Effector CD8-positive, alpha-beta T cell (primary cell): ENCODE measurements around the gene GTF2F2.

Source experiments
- DNase-seq: peaks from one replicate; lab custom pipeline; 2025; lab: John Stamatoyannopoulos, UW

GTF2F2 gene

DNA sequence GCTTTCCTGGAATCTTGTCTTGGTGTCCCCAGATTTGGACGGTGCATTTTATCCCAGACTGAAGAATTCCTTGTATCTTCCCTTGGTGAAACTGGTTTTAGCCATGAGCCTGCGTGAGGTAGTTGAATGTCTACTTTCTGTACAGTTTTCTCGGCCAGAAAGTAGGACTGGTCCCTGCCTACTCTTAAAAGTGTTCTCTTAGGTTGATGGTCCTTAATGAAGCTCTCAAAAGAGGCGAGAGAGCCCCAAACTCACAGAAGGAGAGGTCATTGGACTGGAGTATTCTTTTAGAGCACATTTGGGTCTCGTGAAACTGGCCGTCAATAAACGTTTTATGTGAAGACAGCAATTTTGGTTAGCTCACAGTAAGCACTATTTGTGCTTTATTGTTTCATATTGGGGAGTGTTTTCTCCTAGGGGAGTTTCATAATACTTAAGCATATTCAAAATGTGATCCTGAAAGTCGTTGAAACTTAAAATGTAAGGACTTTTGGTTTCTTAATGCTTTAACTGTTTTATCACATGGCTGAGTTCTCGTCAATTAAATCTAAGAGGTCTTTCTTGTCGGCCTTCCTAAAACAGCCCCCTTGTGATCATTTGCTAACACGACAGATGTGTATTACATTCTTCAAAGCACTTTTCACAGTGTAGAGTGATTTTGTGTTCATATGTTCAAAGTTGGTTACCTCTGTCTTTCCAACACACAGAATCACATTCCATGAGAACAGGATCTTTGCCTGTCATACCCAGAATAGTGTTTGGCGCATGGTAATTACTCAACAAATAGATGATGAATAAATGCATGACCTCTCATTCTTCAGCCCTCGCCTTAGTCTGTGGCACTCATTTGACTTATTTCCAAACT, 889 bp downstream of the GTF2F2 start:
- DNase-seq = no peak

- DNase-seq = no peak
Observed at GRCh38 chr13:45122941-45123340, 2.6 kb downstream of the GTF2F2 start.

DNA sequence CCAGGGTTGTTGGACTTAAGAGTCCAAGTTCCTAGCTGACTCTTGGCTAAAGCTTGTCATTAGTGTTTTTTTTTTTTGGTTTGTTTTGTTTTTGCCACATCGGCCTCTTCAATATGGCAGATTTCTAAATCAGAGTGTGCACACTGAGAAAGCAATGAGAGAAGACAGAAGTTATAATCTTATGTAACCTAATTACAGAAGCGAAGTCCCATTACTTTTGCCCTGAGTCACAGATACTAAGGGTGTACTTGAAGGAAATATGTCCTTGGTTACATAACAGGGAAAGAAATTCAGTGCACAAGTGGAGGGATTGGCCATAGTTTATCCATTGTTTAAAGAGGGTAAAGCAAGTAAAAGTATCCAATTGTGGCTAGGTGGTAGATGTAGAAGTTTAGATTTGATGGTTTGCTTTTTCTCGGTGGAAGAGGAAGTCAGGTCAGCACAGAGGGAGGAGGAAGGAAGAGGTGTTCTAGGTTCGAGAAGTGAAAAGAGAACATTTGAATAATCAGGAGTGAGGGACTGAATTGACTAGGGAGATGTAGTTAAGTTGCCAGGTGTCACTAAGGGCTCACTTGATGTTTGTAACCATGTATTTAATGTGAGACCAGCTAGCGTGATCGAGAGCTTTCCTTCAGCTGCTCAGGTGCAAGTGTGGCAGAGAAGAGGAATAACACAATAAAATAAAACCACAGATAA, 12.2 kb downstream of the GTF2F2 start:
- DNase-seq = no peak

DNA sequence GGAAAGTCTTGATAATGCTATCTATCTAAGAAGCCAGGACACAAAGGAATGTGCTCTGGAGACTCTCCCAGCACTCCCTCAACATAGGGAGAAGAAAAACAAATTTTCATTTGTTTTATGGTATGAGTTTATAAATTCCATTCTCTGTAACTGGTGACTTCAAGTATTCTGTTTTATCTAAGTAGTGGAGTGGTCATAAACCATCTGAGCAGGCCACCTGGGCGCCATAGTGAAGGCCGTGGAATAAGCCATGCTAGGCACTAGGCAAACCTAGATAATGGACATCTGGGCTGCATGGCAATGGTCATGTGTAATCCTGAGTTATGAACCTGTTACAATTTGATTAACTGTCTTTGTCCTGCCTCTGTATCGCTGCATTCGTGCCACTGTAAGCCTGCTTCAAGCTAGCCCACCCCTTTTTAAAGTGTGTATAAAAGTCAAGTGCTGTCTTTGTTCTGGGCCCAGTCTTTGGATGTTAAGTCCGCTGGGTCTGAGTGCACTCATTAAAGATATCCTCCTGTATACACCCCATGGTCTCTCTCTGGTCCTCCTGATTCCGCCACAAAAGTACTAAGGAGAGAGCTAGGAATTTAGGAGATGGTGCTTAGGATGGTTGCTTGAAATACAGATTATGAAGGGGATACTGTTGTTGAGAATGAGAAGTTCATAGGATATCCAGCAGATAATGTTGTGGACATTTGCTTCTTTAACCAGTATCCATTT, 13.2 kb downstream of the GTF2F2 start:
- no peak for DNase-seq

DNA sequence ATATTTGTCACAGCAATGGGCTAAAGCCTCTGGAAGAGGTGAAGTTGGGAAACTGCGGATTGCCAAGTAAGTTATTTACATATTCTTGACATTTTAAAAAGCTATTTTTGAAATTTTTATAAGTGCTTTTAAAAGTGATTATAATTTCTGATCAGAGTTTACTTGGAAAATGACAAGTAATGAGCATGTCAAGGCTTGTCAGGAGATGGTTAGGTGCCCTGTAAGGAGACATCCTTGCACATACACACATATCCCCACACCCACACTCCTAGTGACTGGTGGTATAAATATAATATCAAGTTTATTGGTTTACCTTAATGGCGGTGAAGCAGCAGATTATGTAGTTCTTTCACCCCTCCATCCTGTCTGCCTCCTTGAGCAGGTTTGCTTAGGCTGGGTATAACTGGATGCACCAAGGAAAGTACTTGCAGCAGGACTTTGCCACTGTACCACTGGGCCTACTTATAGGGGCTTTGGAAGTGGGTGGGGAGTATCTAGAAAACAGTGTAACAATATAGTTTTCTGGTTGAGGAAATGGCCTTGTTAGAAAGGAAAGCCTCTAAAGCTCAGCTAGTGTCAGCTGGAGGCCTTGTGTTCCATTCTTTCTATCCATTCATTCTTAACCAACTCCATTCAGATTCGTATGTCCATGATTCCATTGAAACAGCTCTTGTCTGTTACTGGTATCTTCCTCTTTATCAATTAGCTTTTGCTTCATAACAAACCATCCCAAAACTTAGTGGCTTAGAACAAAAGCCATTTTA, 16.6 kb downstream of the GTF2F2 start:
- DNase-seq = no peak

- no peak for DNase-seq
Observed at GRCh38 chr13:45137526-45137925, 17.2 kb downstream of the GTF2F2 start.

- DNase-seq = no peak
Observed at GRCh38 chr13:45138282-45138681, 18.0 kb downstream of the GTF2F2 start.

GRCh38 chr13:45141369-45141768, 21.1 kb downstream of the GTF2F2 start:
- DNase-seq = no peak

- no peak for DNase-seq
Observed at GRCh38 chr13:45142440-45143345, 22.4 kb downstream of the GTF2F2 start.

DNA sequence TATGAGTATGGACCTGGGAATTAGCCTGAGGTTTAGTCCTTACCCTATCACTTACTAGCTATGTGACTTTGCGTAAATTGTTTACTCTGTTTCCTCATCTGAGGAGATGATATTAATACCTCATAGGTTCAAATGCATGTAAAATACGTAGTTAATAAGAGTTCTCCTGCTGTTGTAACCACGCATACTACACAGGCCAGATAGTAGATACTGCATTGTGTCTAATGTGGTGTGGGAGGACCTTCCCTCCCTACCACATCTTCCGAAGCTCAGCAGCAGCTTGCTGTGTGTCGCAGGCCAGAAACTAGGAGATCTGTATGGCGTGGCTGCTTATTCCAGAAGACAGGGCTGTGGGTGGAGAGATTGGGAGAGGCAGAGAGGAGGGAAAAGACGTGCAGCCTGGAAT, 23.0 kb downstream of the GTF2F2 start:
- no peak for DNase-seq

GRCh38 chr13:45149964-45150363, 29.7 kb downstream of the GTF2F2 start:
- no peak for DNase-seq

- no peak for DNase-seq
Observed at GRCh38 chr13:45156565-45157361, 36.5 kb downstream of the GTF2F2 start.

DNA sequence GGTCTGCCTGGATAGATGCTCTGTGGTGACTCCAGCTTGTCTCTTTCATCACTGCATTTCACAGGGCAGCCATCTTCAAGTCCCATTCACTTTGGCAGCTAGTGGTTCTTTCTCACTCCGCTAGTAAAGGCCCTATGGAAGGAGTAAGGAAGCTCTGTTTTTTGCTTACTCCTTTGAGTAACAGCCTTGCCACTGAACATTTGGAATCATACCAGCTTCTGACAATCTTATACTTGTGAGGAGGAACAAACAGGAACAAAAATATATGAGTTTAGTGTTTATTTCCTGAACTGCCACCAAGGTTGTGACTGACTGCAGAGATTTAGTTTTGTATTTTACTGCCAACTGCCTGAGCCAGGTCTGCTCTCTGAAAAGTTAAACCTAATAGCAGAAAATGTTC, 41.9 kb downstream of the GTF2F2 start:
- no peak for DNase-seq

DNA sequence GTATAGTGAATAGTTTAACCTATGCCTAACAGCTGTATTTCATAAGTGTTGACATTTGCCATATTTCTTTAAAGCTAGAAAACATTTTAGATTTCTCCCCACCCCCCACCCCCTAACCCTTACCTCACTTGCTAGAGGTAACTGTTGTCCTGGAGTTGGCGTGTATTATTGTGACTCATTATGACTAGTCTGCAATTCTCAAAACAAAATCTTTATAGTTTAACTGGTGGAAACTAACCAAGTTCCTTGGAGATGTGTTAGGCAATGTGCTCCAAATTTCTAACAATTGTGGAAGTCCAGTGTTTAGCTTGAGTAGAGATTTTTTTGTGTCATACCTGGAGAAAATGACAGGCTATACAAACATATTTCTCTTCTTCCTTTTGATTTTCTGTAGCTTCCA, 42.5 kb downstream of the GTF2F2 start:
- no peak for DNase-seq

DNA sequence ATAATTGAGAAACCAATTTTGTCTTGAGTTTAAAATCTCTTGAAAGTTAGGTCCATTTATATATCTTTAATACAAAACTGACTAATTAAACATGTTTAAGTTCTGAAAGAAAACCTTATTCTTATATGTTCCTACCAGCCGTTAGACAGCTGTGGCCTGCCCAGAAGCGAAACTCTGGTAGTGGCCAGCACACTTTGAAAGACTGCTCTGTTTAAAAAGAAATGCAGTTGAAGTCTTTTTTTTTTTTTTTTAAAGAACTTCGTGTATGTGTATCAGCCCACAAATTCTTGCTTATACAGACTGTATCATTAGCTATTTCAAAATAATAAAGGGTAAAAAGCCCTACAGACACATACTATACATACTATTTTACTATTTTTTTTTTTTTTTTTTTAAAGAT, 46.5 kb downstream of the GTF2F2 start:
- no peak for DNase-seq

DNA sequence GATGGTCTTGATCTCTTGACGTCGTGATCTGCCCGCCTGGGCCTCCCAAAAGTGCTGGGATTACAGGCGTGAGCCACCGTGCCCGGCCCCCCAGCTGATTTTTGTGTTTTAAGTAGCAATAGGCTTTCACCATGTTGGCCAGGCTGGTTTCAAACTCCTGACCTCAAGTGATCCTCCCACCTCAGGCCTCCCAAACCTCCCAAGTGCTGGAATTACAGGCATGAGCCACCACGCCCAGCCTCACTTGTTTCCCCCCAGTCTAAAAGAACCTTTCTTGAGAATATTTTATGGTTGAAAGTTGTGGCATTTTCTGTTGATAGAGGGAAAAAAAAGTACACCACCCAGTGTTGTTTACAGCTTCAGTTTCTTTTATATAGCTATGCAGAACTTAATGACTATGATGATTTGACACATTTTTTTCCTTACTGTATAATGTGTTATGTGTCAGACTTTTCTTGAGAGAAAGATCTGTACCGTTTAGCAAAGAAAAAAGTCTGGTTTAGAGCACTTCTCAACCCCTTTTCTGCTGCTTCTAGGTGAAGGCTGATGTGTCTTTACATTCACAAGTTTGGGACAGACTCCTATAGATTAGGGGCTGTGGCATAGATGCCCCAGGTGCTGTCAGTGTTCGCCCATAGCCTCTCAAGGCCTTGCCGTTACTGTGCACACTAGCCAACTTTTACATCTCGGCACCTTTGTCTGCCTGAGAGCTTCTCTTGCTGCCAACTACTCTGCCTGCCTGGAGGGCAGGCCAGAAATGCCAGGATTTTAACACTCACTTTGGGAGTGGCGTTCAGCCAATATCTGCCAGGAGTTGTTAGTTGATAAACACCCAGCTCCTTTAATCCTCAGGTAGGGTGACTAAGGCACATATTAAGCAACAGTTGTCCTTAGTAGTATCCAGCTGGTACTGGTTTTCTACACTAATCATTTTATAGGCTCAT, 47.6 kb downstream of the GTF2F2 start:
- no peak for DNase-seq

DNA sequence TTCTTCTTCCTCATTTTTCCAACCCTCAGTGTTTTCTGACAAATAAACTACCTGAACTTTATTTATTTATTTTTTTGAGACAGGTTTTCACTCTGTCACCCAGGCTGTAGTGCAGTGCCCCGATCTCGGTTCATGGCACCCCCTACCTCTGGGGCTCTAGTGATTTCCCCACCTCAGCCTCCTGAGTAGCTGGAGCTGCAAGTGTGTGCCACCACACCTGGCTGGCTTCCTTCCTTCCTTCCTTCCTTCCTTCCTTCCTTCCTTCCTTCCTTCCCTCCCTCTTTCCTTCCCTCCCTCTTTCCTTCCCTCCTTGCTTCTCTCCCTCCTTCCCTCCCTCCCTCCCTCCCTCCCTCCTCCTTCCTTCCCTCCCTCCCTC, 48.2 kb downstream of the GTF2F2 start:
- no peak for DNase-seq

- no peak for DNase-seq
Observed at GRCh38 chr13:45174478-45174877, 54.2 kb downstream of the GTF2F2 start.
